Activated naive CD4-positive, alpha-beta T cell treated with anti-CD3 and anti-CD28 coated beads, Interleukin-2, amount 50 U/mL, for 72 hours (primary cell): Measurements from ENCODE around the gene ESRRG. TPM values are rescaled to one million over a fixed set of nuclear protein-coding genes. Genes with fewer than 3 reads are reported as not detected.

Experiments used
- ATAC-seq, 2 donors: fragments of 150-1000 bp; cut with Tn5 transposase; 2 replicates each; pipeline ENCODE4 v1.10.0; 2021; ENCODE audit warnings: mild to moderate bottlenecking in 2 of 2, moderate library complexity in 2 of 2
- DNase-seq, 2 donors: peaks; one replicate each; pipeline ENCODE4 v3.0.0; 2021 to 2022; ENCODE audit warnings: low spot score in 2 of 2
- H3K27ac Mint-ChIP-seq, 2 donors: one replicate each; pipeline ENCODE4 v1.8.0; 2022; ENCODE audit warnings: mild to moderate bottlenecking in 2 of 2, mixed read lengths in 2 of 2
- H3K36me3 Mint-ChIP-seq, 2 donors: one replicate each; pipeline ENCODE4 v1.8.0; 2022; ENCODE audit warnings: mixed read lengths in 2 of 2
- H3K9me3 Mint-ChIP-seq, 2 donors: one replicate each; pipeline ENCODE4 v1.8.0; 2022; ENCODE audit warnings: mixed read lengths in 2 of 2
- total RNA-seq, 2 donors: library from RNA; stranded (reverse); gene quantifications; one replicate each; pipeline ENCODE4 v1.2.3, GENCODE V29; 2022

Gene ESRRG
- total RNA-seq, 2 donors from 2014 or later: not detected

GRCh38 chr1:216665856-216666255 is 57.4 kb downstream of the ESRRG start:
- DNase-seq: no peak
- H3K36me3 Mint-ChIP-seq: no peaks in the 10 kb centered on the region
- no peak overlapping the region for H3K27ac Mint-ChIP-seq
- ATAC-seq: no peak
- H3K9me3 Mint-ChIP-seq: no peaks in the 10 kb centered on the region

GRCh38 chr1:216665406-216665805 is 57.8 kb downstream of the ESRRG start:
- Mint-ChIP-seq H3K36me3 (no peaks in the 10 kb centered on the region), H3K27ac (no peak overlapping the region), H3K9me3 (no peaks in the 10 kb centered on the region)
- ATAC-seq: no peak
- DNase-seq: no peak

GRCh38 chr1:216662681-216663080 is 60.5 kb downstream of the ESRRG start:
- ATAC-seq (no peak), DNase-seq (no peak)
- Mint-ChIP-seq H3K9me3 (peaks cover 4 to 10% of the 10 kb centered on the region in 2 donors), H3K27ac (no peak overlapping the region), H3K36me3 (no peaks in the 10 kb centered on the region)

GRCh38 chr1:216660561-216660960 is 62.7 kb downstream of the ESRRG start:
- no peak for ATAC-seq
- no peaks in the 10 kb centered on the region for H3K36me3 Mint-ChIP-seq
- peaks cover 4 to 10% of the 10 kb centered on the region in 2 donors for H3K9me3 Mint-ChIP-seq
- H3K27ac Mint-ChIP-seq: no peak overlapping the region
- DNase-seq: no peak

GRCh38 chr1:216653001-216653400 is 70.2 kb downstream of the ESRRG start:
- no peak overlapping the region for H3K27ac Mint-ChIP-seq
- ATAC-seq (no peak), DNase-seq (no peak)
- H3K9me3 Mint-ChIP-seq: peaks cover 0 to 4% of the 10 kb centered on the region in 2 donors
- no peaks in the 10 kb centered on the region for H3K36me3 Mint-ChIP-seq

- Mint-ChIP-seq H3K36me3 (no peaks in the 10 kb centered on the region), H3K27ac (no peak overlapping the region), H3K9me3 (peaks cover under 1 to 4% of the 10 kb centered on the region in 2 donors)
- no peak for ATAC-seq
- no peak for DNase-seq
Observed at GRCh38 chr1:216651826-216652418, 71.3 kb downstream of the ESRRG start.

GRCh38 chr1:216643176-216643575 is 80.1 kb downstream of the ESRRG start:
- Mint-ChIP-seq H3K9me3 (peaks cover 7 to 17% of the 10 kb centered on the region in 2 donors), H3K27ac (no peak overlapping the region), H3K36me3 (peaks cover 0 to 5% of the 10 kb centered on the region in 2 donors)
- ATAC-seq (no peak), DNase-seq (no peak)

GRCh38 chr1:216641669-216642460 is 81.4 kb downstream of the ESRRG start:
- no peak for ATAC-seq

GRCh38 chr1:216640100-216640499 is 83.1 kb downstream of the ESRRG start:
- ATAC-seq (no peak), DNase-seq (no peak)
- peaks cover 0 to 7% of the 10 kb centered on the region in 2 donors for H3K9me3 Mint-ChIP-seq
- H3K27ac Mint-ChIP-seq: no peak overlapping the region
- no peaks in the 10 kb centered on the region for H3K36me3 Mint-ChIP-seq

More at GRCh38 chr1:216641669-216642460, 81.4 kb downstream of the ESRRG start:
- DNase-seq: no peak
- Mint-ChIP-seq H3K36me3 (peaks cover 0 to 5% of the 10 kb centered on the region in 2 donors), H3K9me3 (peaks cover 7 to 16% of the 10 kb centered on the region in 2 donors), H3K27ac (no peak overlapping the region)

GRCh38 chr1:216632980-216633379 is 90.2 kb downstream of the ESRRG start:
- Mint-ChIP-seq H3K9me3 (peaks cover 4 to 5% of the 10 kb centered on the region in 2 donors), H3K36me3 (no peaks in the 10 kb centered on the region), H3K27ac (no peak overlapping the region)
- ATAC-seq (no peak), DNase-seq (no peak)

GRCh38 chr1:216630532-216630931 is 92.7 kb downstream of the ESRRG start:
- Mint-ChIP-seq H3K27ac (no peak overlapping the region), H3K36me3 (no peaks in the 10 kb centered on the region), H3K9me3 (peaks cover 4 to 5% of the 10 kb centered on the region in 2 donors)
- no peak for DNase-seq
- ATAC-seq: no peak

- peaks cover 4 to 5% of the 10 kb centered on the region in 2 donors for H3K9me3 Mint-ChIP-seq
- no peaks in the 10 kb centered on the region for H3K36me3 Mint-ChIP-seq
- no peak for DNase-seq
- ATAC-seq: no peak
- no peak overlapping the region for H3K27ac Mint-ChIP-seq
Observed at GRCh38 chr1:216627252-216627651, 96.0 kb downstream of the ESRRG start.

GRCh38 chr1:216626394-216627067 is 96.7 kb downstream of the ESRRG start:
- Mint-ChIP-seq H3K27ac (no peak overlapping the region), H3K9me3 (peaks cover 5 to 7% of the 10 kb centered on the region in 2 donors), H3K36me3 (no peaks in the 10 kb centered on the region)
- no peak for ATAC-seq
- DNase-seq: no peak

- ATAC-seq (no peak), DNase-seq (no peak)
- Mint-ChIP-seq H3K36me3 (peaks cover 0 to 5% of the 10 kb centered on the region in 2 donors), H3K27ac (no peak overlapping the region), H3K9me3 (peaks cover 3 to 4% of the 10 kb centered on the region in 2 donors)
Observed at GRCh38 chr1:216621536-216621935, 101.7 kb downstream of the ESRRG start.

GRCh38 chr1:216617081-216617875 is 106.0 kb downstream of the ESRRG start:
- Mint-ChIP-seq H3K27ac (no peak overlapping the region), H3K9me3 (peaks cover 10 to 11% of the 10 kb centered on the region in 2 donors), H3K36me3 (peaks cover 0 to 8% of the 10 kb centered on the region in 2 donors)
- no peak for ATAC-seq
- DNase-seq: no peak

- no peak for DNase-seq
- Mint-ChIP-seq H3K36me3 (peaks cover 0 to 8% of the 10 kb centered on the region in 2 donors), H3K9me3 (peaks cover 7 to 16% of the 10 kb centered on the region in 2 donors), H3K27ac (no peak overlapping the region)
- no peak for ATAC-seq
Observed at GRCh38 chr1:216616425-216616824, 106.8 kb downstream of the ESRRG start.
